Gastrocnemius medialis (tissue), 4 donors: ENCODE data around the gene NOL4L.

Experiments used
- POLR2A ChIP-seq, 2 donors: fragments of 450-650 bp; IDR thresholded peaks; one replicate each; pipeline ENCODE4 v1.6.1; 2017; ENCODE audit warnings: antibody characterized with exemption in 2 of 2, mild to moderate bottlenecking in 2 of 2, moderate library complexity in 2 of 2
- TF ChIP-seq, protein P1 (sequence below), 5 experiments: fragments of 450-650 bp in 3 of 5; fragments of 200-600 bp in 2 of 5; sonication (generic) in 2 of 5; IDR thresholded peaks in 4 of 5; conservative IDR thresholded peaks in 1 of 5; 1 replicate in 4 of 5; 2 replicates in 1 of 5; pipeline ENCODE4 v1.5.1; 2016 to 2019; ENCODE audit warnings: antibody characterized with exemption in 5 of 5, mild to moderate bottlenecking in 3 of 5, moderate library complexity in 3 of 5

DNA sequence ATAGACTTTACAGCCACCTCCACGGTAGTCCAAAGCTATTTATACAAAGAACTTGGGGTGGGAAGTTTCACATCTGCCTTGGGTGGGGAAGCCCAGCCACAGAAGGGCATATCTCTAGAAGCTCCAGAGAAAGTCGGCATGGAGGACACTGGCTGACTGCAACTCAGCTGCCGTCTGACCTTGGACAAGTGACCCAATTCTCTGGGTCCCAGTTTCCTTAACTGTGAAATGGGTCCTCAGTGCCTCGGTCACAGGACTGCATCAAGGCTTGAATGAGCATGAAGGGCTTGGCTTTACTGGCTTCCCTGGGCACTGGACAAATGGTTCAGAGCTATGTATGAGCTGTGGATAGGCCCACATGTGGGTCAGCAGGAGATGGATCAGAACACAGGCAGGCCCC lies 58.6 kb downstream of the NOL4L start:
- no peak for TF ChIP-seq POLR2A (IDR thresholded peaks at IDR 0.05)
- TF ChIP-seq, protein P1, sequence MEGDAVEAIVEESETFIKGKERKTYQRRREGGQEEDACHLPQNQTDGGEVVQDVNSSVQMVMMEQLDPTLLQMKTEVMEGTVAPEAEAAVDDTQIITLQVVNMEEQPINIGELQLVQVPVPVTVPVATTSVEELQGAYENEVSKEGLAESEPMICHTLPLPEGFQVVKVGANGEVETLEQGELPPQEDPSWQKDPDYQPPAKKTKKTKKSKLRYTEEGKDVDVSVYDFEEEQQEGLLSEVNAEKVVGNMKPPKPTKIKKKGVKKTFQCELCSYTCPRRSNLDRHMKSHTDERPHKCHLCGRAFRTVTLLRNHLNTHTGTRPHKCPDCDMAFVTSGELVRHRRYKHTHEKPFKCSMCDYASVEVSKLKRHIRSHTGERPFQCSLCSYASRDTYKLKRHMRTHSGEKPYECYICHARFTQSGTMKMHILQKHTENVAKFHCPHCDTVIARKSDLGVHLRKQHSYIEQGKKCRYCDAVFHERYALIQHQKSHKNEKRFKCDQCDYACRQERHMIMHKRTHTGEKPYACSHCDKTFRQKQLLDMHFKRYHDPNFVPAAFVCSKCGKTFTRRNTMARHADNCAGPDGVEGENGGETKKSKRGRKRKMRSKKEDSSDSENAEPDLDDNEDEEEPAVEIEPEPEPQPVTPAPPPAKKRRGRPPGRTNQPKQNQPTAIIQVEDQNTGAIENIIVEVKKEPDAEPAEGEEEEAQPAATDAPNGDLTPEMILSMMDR (IDR thresholded peaks at IDR 0.05 in 4 of 5, conservative IDR thresholded peaks at IDR 0.05 in 1 of 5), result no peak
